NT2/D1 (cell line): ENCODE data around the gene COL2A1.

Experiments
- SUZ12 ChIP-seq: IDR thresholded peaks from 2 replicates; pipeline ENCODE4 v1.6.1; 2011; ENCODE audit not compliant: insufficient read length, insufficient read depth; ENCODE audit errors: extremely low read depth
- YY1 ChIP-seq: IDR thresholded peaks from 2 replicates; pipeline ENCODE4 v1.6.1; 2011; ENCODE audit not compliant: insufficient read length, insufficient read depth
- ZNF274 ChIP-seq: IDR thresholded peaks from 2 replicates; pipeline ENCODE4 v1.6.1; 2011; ENCODE audit warnings: mild to moderate bottlenecking, low read depth, low read length

DNA sequence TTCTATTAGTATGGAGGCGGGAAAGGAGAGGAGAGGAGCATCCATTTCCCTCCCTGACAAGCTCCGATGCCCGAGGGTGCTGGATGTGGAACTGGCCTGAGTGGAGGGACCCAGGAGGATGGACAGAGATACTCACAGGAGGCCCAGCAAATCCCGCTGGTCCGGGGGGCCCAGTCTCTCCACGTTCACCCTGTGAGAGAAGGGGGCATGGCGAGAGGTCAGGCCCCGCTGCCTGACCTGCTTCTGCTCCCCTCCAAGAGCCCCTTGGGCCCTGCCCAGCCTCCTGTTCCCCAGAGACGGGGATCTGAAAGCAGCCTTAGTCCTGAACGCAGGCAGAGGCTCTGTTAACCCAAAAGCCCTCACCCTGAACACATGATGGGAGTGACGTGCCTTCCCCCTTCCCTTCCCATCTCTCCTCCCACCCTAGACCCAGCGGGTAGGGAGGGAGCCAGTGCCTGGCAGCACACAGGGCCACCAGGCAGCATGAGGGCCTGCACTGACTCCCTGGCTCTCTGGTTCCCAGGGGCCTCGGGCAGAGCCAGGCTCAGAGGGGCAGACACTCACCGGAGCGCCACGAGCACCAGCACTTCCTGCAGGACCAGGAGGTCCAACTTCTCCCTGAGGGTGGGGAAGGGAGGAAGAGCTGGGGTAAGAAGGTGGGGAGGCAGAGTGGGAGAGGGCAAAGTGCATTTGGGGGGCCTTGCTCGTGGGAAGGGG lies 23.3 kb downstream of the COL2A1 start:
- TF ChIP-seq SUZ12 (no peak), ZNF274 (no peak), YY1 (no peak)
